PC-3 (cell line): Measurements from ENCODE around the gene STAT5B. TPM values are rescaled to one million over a fixed set of nuclear protein-coding genes. Genes with fewer than 3 reads are reported as not detected.

Source experiments
- ATAC-seq: fragments of 200-7000 bp; cut with Tn5 transposase; 2 replicates; pipeline ENCODE4 v1.9.1; 2020; ENCODE audit warnings: mild to moderate bottlenecking, moderate library complexity
- BruUV-seq: library from RNA; stranded (reverse); fragments of 400-500 nt; replicated peaks from 2 replicates; lab custom pipeline; 2021; lab: Mats Ljungman, UMichigan
- CTCF ChIA-PET: fragments of 300-600 bp; sonication (Branson Sonifier 250); formaldehyde crosslinking; loops from one replicate; lab custom pipeline; 2022; ENCODE audit warnings: antibody characterized with exemption; lab: Charles Lee
- POLR2A ChIA-PET: fragments of 300-600 bp; sonication (Branson Sonifier 250); formaldehyde crosslinking; loops from one replicate; lab custom pipeline; 2022; ENCODE audit warnings: antibody characterized with exemption; ENCODE audit not compliant: unreplicated experiment; lab: Charles Lee
- DNase-seq: peaks from one replicate; pipeline ENCODE4 v3.0.0-alpha.2; 2015
- H2AFZ ChIP-seq: fragments of 300-600 bp; sonication (generic); 2 replicates; pipeline ENCODE4 v1.6.0; 2016; ENCODE audit warnings: antibody characterized with exemption, low read length
- H3F3A ChIP-seq: fragments of 300-600 bp; sonication (generic); one replicate; pipeline ENCODE4 v1.6.0; 2017; ENCODE audit warnings: antibody characterized with exemption, low read length, control low read depth, mild to moderate bottlenecking; ENCODE audit not compliant: unreplicated experiment
- H3K27ac ChIP-seq: fragments of 300-600 bp; sonication (generic); 2 replicates; pipeline ENCODE4 v1.5.1; 2016; ENCODE audit warnings: mild to moderate bottlenecking, low read length
- H3K27me3 ChIP-seq: fragments of 300-600 bp; sonication (generic); 2 replicates; pipeline ENCODE4 v1.6.1; 2016; ENCODE audit warnings: low read length, mixed read lengths
- H3K36me3 ChIP-seq: fragments of 300-600 bp; sonication (generic); 2 replicates; pipeline ENCODE4 v1.6.1; 2016; ENCODE audit warnings: low read depth, mixed run types, low read length, mixed read lengths
- H3K4me1 ChIP-seq: fragments of 300-600 bp; sonication (generic); 2 replicates; pipeline ENCODE4 v1.5.1; 2016; ENCODE audit warnings: low read length; ENCODE audit not compliant: insufficient read depth
- H3K4me2 ChIP-seq: fragments of 300-600 bp; sonication (generic); 2 replicates; pipeline ENCODE4 v1.6.0; 2016; ENCODE audit warnings: low read length
- H3K4me3 ChIP-seq: fragments of 300-600 bp; sonication (generic); 2 replicates; pipeline ENCODE4 v1.5.1; 2016; ENCODE audit warnings: mild to moderate bottlenecking, low read length, mixed read lengths
- H3K79me2 ChIP-seq: fragments of 300-600 bp; sonication (generic); 2 replicates; pipeline ENCODE4 v1.6.1; 2017; ENCODE audit warnings: low read length, mixed read lengths
- H3K9ac ChIP-seq: fragments of 300-600 bp; sonication (generic); 2 replicates; pipeline ENCODE4 v1.6.0; 2016; ENCODE audit warnings: mild to moderate bottlenecking, low read length
- H3K9me2 ChIP-seq: fragments of 300-600 bp; sonication (generic); replicated peaks from 2 replicates; pipeline ENCODE4 v1.6.1; 2016; ENCODE audit warnings: mixed run types, low read length, mixed read lengths
- H3K9me3 ChIP-seq: fragments of 300-600 bp; sonication (generic); 2 replicates; pipeline ENCODE4 v1.6.1; 2016; ENCODE audit warnings: low read length, mixed read lengths
- H4K20me1 ChIP-seq: fragments of 300-600 bp; sonication (generic); 2 replicates; pipeline ENCODE4 v1.6.1; 2016; ENCODE audit warnings: low read length, mixed read lengths
- EZH2 ChIP-seq: fragments of 300-600 bp; sonication (generic); IDR thresholded peaks from one replicate; pipeline ENCODE4 v1.6.1; 2017; ENCODE audit warnings: antibody characterized with exemption, mild to moderate bottlenecking, low read length; ENCODE audit not compliant: unreplicated experiment
- EZH2phosphoT487 ChIP-seq: fragments of 300-600 bp; sonication (generic); IDR thresholded peaks from 2 replicates; pipeline ENCODE4 v1.6.1; 2018; ENCODE audit warnings: mild to moderate bottlenecking, antibody characterized with exemption, low read length, borderline replicate concordance
- intact Hi-C: fragments of 100-400 bp; cut with micrococcal nuclease; formaldehyde crosslinking; loops from 2 replicates; pipeline ENCODE4 v1.9.0; 2023
- total RNA-seq: library from RNA; depleted of rRNA; stranded (reverse); fragments of >200 nt; gene quantifications from 2 replicates; pipeline ENCODE4 v1.2.3, GENCODE V29; 2014
- TF ChIP-seq, protein P1 (sequence below): fragments of 300-600 bp; sonication (generic); conservative IDR thresholded peaks from 2 replicates; pipeline ENCODE4 v1.5.1; 2017; ENCODE audit warnings: antibody characterized with exemption, low read depth, mild to moderate bottlenecking, low read length

The STAT5B gene
- total RNA-seq, 1 experiment from 2014 or later: not detected

DNA sequence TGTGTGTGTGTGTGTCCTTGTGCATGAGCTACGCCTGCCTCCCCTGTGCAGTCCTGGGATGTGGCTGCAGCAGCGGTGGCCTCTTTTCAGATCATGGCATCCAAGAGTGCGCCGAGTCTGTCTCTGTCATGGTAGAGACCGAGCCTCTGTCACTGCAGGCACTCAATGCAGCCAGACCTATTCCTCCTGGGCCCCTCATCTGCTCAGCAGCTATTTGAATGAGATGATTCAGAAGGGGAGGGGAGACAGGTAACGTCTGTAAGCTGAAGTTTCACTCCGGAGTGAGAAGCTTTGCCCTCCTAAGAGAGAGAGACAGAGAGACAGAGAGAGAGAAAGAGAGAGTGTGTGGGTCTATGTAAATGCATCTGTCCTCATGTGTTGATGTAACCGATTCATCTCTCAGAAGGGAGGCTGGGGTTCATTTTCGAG is 34.6 kb upstream of the STAT5B start:
- BruUV-seq: no TSS peak
- POLR2A ChIA-PET: no interaction called here
- no peak overlapping the region for H2AFZ ChIP-seq
- H3K27me3 ChIP-seq: no peaks in the 10 kb centered on the region
- no peaks in the 10 kb centered on the region for H4K20me1 ChIP-seq
- H3K79me2 ChIP-seq: no peaks in the 10 kb centered on the region
- H3K9ac ChIP-seq: no peak overlapping the region
- H3K4me3 ChIP-seq: no peak overlapping the region
- no peak overlapping the region for H3K27ac ChIP-seq
- H3K9me2 ChIP-seq: no peaks in the 10 kb centered on the region
- ATAC-seq (no peak), DNase-seq (no peak)
- H3K4me1 ChIP-seq: no peaks in the 10 kb centered on the region
- intact Hi-C loops: no loop called here
- TF ChIP-seq, protein P1, sequence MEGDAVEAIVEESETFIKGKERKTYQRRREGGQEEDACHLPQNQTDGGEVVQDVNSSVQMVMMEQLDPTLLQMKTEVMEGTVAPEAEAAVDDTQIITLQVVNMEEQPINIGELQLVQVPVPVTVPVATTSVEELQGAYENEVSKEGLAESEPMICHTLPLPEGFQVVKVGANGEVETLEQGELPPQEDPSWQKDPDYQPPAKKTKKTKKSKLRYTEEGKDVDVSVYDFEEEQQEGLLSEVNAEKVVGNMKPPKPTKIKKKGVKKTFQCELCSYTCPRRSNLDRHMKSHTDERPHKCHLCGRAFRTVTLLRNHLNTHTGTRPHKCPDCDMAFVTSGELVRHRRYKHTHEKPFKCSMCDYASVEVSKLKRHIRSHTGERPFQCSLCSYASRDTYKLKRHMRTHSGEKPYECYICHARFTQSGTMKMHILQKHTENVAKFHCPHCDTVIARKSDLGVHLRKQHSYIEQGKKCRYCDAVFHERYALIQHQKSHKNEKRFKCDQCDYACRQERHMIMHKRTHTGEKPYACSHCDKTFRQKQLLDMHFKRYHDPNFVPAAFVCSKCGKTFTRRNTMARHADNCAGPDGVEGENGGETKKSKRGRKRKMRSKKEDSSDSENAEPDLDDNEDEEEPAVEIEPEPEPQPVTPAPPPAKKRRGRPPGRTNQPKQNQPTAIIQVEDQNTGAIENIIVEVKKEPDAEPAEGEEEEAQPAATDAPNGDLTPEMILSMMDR: no peak
- TF ChIP-seq EZH2: no peak
- no peak for TF ChIP-seq EZH2phosphoT487
- no peak overlapping the region for H3K4me2 ChIP-seq
- no peaks in the 10 kb centered on the region for H3K36me3 ChIP-seq
- H3K9me3 ChIP-seq: no peaks in the 10 kb centered on the region
- CTCF ChIA-PET: no interaction called here
- no peaks in the 10 kb centered on the region for H3F3A ChIP-seq

DNA sequence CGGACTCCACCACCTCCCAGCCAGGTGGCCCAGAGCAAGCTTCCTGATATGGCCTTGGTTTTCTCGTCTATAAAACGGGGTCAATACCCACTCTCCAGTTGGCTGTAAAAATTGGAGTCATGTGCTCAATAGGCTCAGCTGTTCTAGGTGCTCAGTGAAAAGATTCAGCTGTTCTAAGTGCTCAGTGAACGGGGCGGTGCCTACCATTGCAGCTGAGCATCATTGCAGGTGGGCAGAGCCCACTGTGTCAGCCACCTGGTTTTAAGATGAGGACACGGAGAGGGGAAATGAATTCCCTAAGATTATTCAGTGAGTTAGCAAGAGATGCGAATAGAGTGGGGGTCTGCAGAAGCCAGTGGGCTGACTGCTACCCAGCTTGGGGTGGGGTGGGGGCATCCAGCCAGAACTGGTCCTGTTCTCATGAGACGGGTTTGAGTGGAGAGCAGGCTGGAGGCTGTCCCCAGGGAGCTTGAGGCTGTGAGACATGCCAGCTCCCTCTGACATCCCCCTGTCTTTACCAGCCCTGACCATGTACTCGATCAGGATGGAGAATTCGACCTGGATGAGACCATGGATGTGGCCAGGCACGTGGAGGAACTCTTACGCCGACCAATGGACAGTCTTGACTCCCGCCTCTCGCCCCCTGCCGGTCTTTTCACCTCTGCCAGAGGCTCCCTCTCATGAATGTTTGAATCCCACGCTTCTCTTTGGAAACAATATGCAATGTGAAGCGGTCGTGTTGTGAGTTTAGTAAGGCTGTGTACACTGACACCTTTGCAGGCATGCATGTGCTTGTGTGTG is 34.0 kb upstream of the STAT5B start:
- H3F3A ChIP-seq: no peaks in the 10 kb centered on the region
- H2AFZ ChIP-seq: no peak overlapping the region
- no peak overlapping the region for H3K9ac ChIP-seq
- no peak overlapping the region for H3K4me3 ChIP-seq
- ATAC-seq (no peak), DNase-seq (no peak)
- H3K4me2 ChIP-seq: no peak overlapping the region
- BruUV-seq: no TSS peak
- no peaks in the 10 kb centered on the region for H3K9me2 ChIP-seq
- CTCF ChIA-PET: no interaction called here
- no peaks in the 10 kb centered on the region for H4K20me1 ChIP-seq
- H3K79me2 ChIP-seq: no peaks in the 10 kb centered on the region
- H3K36me3 ChIP-seq: no peaks in the 10 kb centered on the region
- no peaks in the 10 kb centered on the region for H3K27me3 ChIP-seq
- TF ChIP-seq EZH2 (no peak), EZH2phosphoT487 (no peak)
- TF ChIP-seq, protein P1: no peak
- intact Hi-C loops: no loop called here
- H3K27ac ChIP-seq: no peak overlapping the region
- no peaks in the 10 kb centered on the region for H3K9me3 ChIP-seq
- H3K4me1 ChIP-seq: no peaks in the 10 kb centered on the region
- POLR2A ChIA-PET: no interaction called here

- no peak overlapping the region for H3K4me3 ChIP-seq
- H3K79me2 ChIP-seq: no peaks in the 10 kb centered on the region
- H3K9me3 ChIP-seq: no peaks in the 10 kb centered on the region
- H2AFZ ChIP-seq: no peak overlapping the region
- H3K27ac ChIP-seq: no peak overlapping the region
- no peaks in the 10 kb centered on the region for H4K20me1 ChIP-seq
- H3K36me3 ChIP-seq: no peaks in the 10 kb centered on the region
- TF ChIP-seq, protein P1: no peak
- TF ChIP-seq EZH2phosphoT487 (no peak), EZH2 (no peak)
- no peak for DNase-seq
- H3K27me3 ChIP-seq: no peaks in the 10 kb centered on the region
- H3K4me2 ChIP-seq: no peak overlapping the region
- no peak overlapping the region for H3K9ac ChIP-seq
- H3K9me2 ChIP-seq: no peaks in the 10 kb centered on the region
- no peaks in the 10 kb centered on the region for H3F3A ChIP-seq
- BruUV-seq: no TSS peak
- ChIA-PET CTCF (no interaction called here), POLR2A (no interaction called here)
- intact Hi-C loops: no loop called here
- ATAC-seq: no peak
- H3K4me1 ChIP-seq: no peaks in the 10 kb centered on the region
These were observed 33.0 kb upstream of the STAT5B start for GRCh38 chr17:42309142-42309541.
